Measurements from ENCODE around the gene PCDH9.

Gene PCDH9

GRCh38 chr13:66430728-66431127, 799.4 kb downstream of the PCDH9 start:
- DNase-seq (ENCODE audit: low spot score) (no peak), ATAC-seq (ENCODE audit: low read depth) (no peak)
- no peak for TF ChIP-seq CTCF (IDR thresholded peaks at IDR 0.05; ENCODE audit: poor library complexity, severe bottlenecking)
- H3K9me3 ChIP-seq (ENCODE audit: severe bottlenecking), result no peaks in the 10 kb centered on the region
- no peaks in the 10 kb centered on the region for H3K36me3 ChIP-seq (ENCODE audit: low read depth)
- no peaks in the 10 kb centered on the region for H3K4me1 ChIP-seq (ENCODE audit: insufficient read depth, poor library complexity, severe bottlenecking)
- H3K4me3 ChIP-seq (ENCODE audit: severe bottlenecking), result no peak overlapping the region
- H3K27me3 ChIP-seq (ENCODE audit: insufficient read depth, poor library complexity, severe bottlenecking), result no peaks in the 10 kb centered on the region
- H3K27ac ChIP-seq (ENCODE audit: poor library complexity, severe bottlenecking), result no peak overlapping the region

- Histone ChIP-seq H3K27ac (ENCODE audit: poor library complexity, severe bottlenecking) (no peak overlapping the region), H3K4me1 (ENCODE audit: insufficient read depth, poor library complexity, severe bottlenecking) (no peaks in the 10 kb centered on the region), H3K27me3 (ENCODE audit: insufficient read depth, poor library complexity, severe bottlenecking) (no peaks in the 10 kb centered on the region), H3K9me3 (ENCODE audit: severe bottlenecking) (no peaks in the 10 kb centered on the region), H3K36me3 (ENCODE audit: low read depth) (no peaks in the 10 kb centered on the region), H3K4me3 (ENCODE audit: severe bottlenecking) (no peak overlapping the region)
- no peak for DNase-seq (ENCODE audit: low spot score)
- ATAC-seq (ENCODE audit: low read depth), result no peak
- no peak for TF ChIP-seq CTCF (IDR thresholded peaks at IDR 0.05; ENCODE audit: poor library complexity, severe bottlenecking)
Measured at GRCh38 chr13:66430269-66430668, 799.9 kb downstream of the PCDH9 start.

DNA sequence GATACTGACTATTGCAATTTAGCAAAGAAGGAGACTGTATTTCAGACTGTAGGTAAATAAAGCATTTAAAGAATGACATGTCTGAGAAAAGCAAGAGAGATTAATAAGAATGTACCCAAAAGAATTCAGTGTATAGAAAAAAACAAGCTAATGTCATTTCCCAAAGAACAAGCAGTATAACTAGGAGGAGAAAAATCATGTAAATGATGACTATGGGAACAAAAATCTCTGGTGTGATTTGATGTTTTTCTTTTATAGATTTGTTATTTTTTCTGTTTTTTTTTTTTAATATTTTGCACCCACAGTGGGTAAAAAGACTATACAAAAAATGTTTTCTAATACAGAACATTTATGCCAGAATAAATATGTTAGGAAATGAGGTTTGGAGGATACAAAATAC, 801.0 kb downstream of the PCDH9 start:
- no peaks in the 10 kb centered on the region for H3K36me3 ChIP-seq (ENCODE audit: low read depth)
- ATAC-seq (ENCODE audit: low read depth), result no peak

GRCh38 chr13:66427458-66427861, 802.7 kb downstream of the PCDH9 start:
- ATAC-seq (ENCODE audit: low read depth), result no peak
- Histone ChIP-seq H3K27ac (ENCODE audit: poor library complexity, severe bottlenecking) (no peak overlapping the region), H3K4me1 (ENCODE audit: insufficient read depth, poor library complexity, severe bottlenecking) (no peaks in the 10 kb centered on the region), H3K9me3 (ENCODE audit: severe bottlenecking) (no peaks in the 10 kb centered on the region), H3K4me3 (ENCODE audit: severe bottlenecking) (no peak overlapping the region), H3K27me3 (ENCODE audit: insufficient read depth, poor library complexity, severe bottlenecking) (no peaks in the 10 kb centered on the region), H3K36me3 (ENCODE audit: low read depth) (no peaks in the 10 kb centered on the region)
- no peak for TF ChIP-seq CTCF (IDR thresholded peaks at IDR 0.05; ENCODE audit: poor library complexity, severe bottlenecking)
- no peak for DNase-seq (ENCODE audit: low spot score)

More for the DNA sequence above, 801.0 kb downstream of the PCDH9 start:
- H3K4me1 ChIP-seq (ENCODE audit: insufficient read depth, poor library complexity, severe bottlenecking), result no peaks in the 10 kb centered on the region
- no peak overlapping the region for H3K4me3 ChIP-seq (ENCODE audit: severe bottlenecking)
- H3K27ac ChIP-seq (ENCODE audit: poor library complexity, severe bottlenecking), result no peak overlapping the region
- no peak for TF ChIP-seq CTCF (IDR thresholded peaks at IDR 0.05; ENCODE audit: poor library complexity, severe bottlenecking)
- DNase-seq (ENCODE audit: low spot score), result no peak
- H3K27me3 ChIP-seq (ENCODE audit: insufficient read depth, poor library complexity, severe bottlenecking), result no peaks in the 10 kb centered on the region
- H3K9me3 ChIP-seq (ENCODE audit: severe bottlenecking), result no peaks in the 10 kb centered on the region

DNA sequence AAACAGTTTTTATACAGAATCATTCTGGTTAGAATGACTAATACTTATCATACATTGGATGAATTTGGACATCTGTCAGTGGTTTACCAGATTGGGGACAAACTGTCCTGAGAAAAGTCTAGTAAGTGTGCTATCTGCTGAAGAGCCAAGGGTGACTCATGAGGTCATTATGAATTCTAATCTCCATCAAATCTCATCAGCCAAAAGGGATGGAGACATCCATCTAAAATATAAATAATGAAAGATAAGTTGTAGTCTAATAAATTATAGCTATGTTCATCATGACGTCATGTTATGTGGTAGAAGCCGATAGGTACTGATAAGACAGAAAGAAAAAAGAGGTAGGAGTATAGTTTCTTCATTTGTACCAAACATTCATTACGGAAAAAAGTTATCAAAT, 804.4 kb downstream of the PCDH9 start:
- H3K9me3 ChIP-seq (ENCODE audit: severe bottlenecking), result no peaks in the 10 kb centered on the region
- H3K36me3 ChIP-seq (ENCODE audit: low read depth), result no peaks in the 10 kb centered on the region
- H3K27me3 ChIP-seq (ENCODE audit: insufficient read depth, poor library complexity, severe bottlenecking), result no peaks in the 10 kb centered on the region
- no peak for TF ChIP-seq CTCF (IDR thresholded peaks at IDR 0.05; ENCODE audit: poor library complexity, severe bottlenecking)
- ATAC-seq (ENCODE audit: low read depth) (no peak), DNase-seq (ENCODE audit: low spot score) (no peak)
- H3K4me3 ChIP-seq (ENCODE audit: severe bottlenecking), result no peak overlapping the region
- no peak overlapping the region for H3K27ac ChIP-seq (ENCODE audit: poor library complexity, severe bottlenecking)
- H3K4me1 ChIP-seq (ENCODE audit: insufficient read depth, poor library complexity, severe bottlenecking), result no peaks in the 10 kb centered on the region
